Astrocyte of the spinal cord (primary cell): Measurements from ENCODE around the gene SLC4A1.

ENCODE experiments used
- DNase-seq: peaks from one replicate; pipeline ENCODE4 v3.0.0; 2011; ENCODE audit warnings: low read depth, low spot score
- H3K4me3 ChIP-seq: 2 replicates; pipeline ENCODE4 v1.5.1; 2011; ENCODE audit warnings: low read depth, mild to moderate bottlenecking, low read length, moderate library complexity
- in situ Hi-C: cut with HindIII; loops from 2 replicates; pipeline ENCODE4 v1.10.0; 2017; ENCODE audit warnings: low sequenced_read_pairs
- TF ChIP-seq, protein P1 (sequence below): IDR thresholded peaks from 2 replicates; pipeline ENCODE4 v1.5.1; 2012; ENCODE audit warnings: low read depth, mild to moderate bottlenecking, low read length, inconsistent platforms

SLC4A1 gene

DNA sequence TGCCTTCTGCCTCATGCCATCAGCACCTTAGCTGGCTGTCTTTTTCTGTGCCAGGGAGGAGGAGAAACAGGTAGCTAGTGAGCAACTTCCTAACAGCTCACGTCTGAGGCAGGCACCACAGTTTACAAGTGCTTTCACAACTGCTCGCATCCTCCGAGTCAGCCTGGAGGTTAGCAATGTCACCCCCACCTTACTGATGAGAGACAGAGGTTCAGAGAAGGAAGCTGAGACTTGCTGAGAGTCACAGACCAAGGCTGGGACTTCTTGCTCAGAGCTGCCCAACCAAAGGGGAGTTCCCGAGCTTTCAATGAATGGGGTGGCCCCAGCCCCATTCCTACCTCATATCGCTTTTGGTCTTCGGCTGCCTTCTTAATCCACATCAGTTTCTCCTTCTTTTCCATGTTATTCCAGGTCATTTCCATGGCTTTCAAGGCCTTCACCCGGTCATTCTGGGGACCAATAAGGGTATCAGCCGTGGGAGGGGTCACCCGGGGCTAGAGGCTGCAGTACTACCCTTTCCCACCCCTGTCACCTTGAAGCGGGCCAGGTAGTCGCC is 58.1 kb downstream of the SLC4A1 start:
- no peak overlapping the region for H3K4me3 ChIP-seq
- TF ChIP-seq, protein P1, sequence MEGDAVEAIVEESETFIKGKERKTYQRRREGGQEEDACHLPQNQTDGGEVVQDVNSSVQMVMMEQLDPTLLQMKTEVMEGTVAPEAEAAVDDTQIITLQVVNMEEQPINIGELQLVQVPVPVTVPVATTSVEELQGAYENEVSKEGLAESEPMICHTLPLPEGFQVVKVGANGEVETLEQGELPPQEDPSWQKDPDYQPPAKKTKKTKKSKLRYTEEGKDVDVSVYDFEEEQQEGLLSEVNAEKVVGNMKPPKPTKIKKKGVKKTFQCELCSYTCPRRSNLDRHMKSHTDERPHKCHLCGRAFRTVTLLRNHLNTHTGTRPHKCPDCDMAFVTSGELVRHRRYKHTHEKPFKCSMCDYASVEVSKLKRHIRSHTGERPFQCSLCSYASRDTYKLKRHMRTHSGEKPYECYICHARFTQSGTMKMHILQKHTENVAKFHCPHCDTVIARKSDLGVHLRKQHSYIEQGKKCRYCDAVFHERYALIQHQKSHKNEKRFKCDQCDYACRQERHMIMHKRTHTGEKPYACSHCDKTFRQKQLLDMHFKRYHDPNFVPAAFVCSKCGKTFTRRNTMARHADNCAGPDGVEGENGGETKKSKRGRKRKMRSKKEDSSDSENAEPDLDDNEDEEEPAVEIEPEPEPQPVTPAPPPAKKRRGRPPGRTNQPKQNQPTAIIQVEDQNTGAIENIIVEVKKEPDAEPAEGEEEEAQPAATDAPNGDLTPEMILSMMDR, result no peak
- no peak for DNase-seq
- in situ Hi-C loops, result no loop called here

- TF ChIP-seq, protein P1, result no peak
- in situ Hi-C loops, result no loop called here
- H3K4me3 ChIP-seq, result no peak overlapping the region
- DNase-seq, result no peak
Observed at GRCh38 chr17:44207743-44208142, 60.2 kb downstream of the SLC4A1 start.

DNA sequence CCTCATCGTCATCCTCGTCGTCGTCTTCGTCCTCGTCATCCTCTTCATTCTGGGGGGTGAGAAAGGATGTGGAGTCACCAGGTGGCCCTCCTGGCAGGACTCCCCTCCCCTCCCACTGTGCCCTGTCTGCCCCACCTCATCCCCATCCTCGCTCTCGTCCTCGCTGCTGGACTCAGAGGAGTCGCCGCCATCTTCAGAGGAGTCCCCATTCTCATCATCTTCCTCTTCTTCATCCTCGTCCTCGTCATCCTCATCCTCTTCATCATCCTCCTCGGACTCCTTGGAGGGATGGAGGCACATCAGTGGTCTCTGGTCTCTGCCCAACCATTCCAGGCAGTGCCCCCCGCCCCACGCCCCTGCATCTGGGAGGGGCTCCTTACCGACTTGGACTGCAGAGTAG is 60.6 kb downstream of the SLC4A1 start:
- TF ChIP-seq, protein P1, result no peak
- no peak overlapping the region for H3K4me3 ChIP-seq
- in situ Hi-C loops, result no loop called here
- no peak for DNase-seq

GRCh38 chr17:44206825-44207155 is 61.1 kb downstream of the SLC4A1 start:
- TF ChIP-seq, protein P1, result no peak
- in situ Hi-C loops, result no loop called here
- H3K4me3 ChIP-seq, result no peak overlapping the region
- DNase-seq, result no peak

DNA sequence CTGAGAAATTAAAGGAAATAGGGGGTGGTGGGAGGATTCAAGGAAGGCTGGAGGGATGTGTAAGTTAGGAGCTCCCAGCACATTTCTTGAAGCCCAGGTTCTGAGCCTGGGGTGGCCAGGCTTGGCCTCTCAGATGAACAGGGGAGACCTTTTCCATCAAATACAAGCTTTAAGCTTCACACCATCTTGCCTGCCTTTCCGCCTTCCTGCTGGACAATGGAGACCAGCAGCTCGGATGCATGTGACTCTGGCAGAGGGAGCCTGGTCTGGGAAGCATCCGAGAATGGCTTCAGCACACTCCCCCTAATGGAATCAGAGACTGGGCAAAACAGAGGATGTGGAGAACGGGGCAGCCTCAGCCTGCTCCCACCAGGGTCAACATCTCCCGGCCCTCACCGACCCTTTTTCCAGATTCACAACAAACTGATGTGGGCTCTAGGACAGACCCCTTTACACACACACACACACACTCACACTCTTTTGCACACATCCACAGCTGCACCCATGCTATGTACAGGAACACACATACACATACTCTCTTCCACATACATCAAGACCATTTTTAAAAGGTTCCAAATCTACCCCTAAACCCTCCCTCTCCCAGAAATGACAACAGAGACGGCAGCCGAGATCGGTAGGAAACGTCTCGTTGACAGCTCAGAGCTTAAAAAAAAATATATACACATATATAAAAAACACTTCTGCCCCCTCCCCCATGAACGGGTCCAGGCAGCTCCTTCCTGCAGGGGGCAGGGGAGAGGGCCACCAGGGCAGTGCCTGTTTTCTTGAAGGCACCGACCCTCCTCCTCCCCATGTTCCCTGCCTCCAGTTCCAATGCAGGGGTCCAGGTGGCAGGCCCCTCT is 61.7 kb downstream of the SLC4A1 start:
- in situ Hi-C loops, result no loop called here
- no peak overlapping the region for H3K4me3 ChIP-seq
- TF ChIP-seq, protein P1, result peak; percentile 41
- no peak for DNase-seq

GRCh38 chr17:44204441-44204882 is 63.5 kb downstream of the SLC4A1 start:
- DNase-seq, result peak; percentile 43
- in situ Hi-C loops, result no loop called here
- TF ChIP-seq, protein P1, result no peak
- no peak overlapping the region for H3K4me3 ChIP-seq
